Stimulated activated memory B cell treated with anti-CD40 and anti-IgM and Interleukin-4, amounts not matched to agents 10 μg/mL and 1 μg/mL and 100 μg/mL, for 72 hours (primary cell): Measurements from ENCODE around the gene CACNA1D.

ENCODE experiments used
- ATAC-seq: fragments of 150-1000 bp; cut with Tn5 transposase; 2 replicates; pipeline ENCODE4 v1.10.0; 2021
- H3K27ac Mint-ChIP-seq: one replicate; pipeline ENCODE4 v1.8.0; 2022; ENCODE audit warnings: mild to moderate bottlenecking, mixed read lengths
- H3K27me3 Mint-ChIP-seq: one replicate; pipeline ENCODE4 v1.8.0; 2022; ENCODE audit warnings: mixed read lengths
- H3K36me3 Mint-ChIP-seq: one replicate; pipeline ENCODE4 v1.8.0; 2022; ENCODE audit warnings: mixed read lengths
- H3K4me1 Mint-ChIP-seq: one replicate; pipeline ENCODE4 v1.8.0; 2022; ENCODE audit warnings: mixed read lengths
- H3K4me3 Mint-ChIP-seq: one replicate; pipeline ENCODE4 v1.8.0; 2022; ENCODE audit warnings: mild to moderate bottlenecking, moderate library complexity, mixed read lengths
- H3K9me3 Mint-ChIP-seq: one replicate; pipeline ENCODE4 v1.8.0; 2022; ENCODE audit warnings: mixed read lengths

CACNA1D gene

GRCh38 chr3:53695324-53695690 lies 200.9 kb downstream of the CACNA1D start:
- Mint-ChIP-seq H3K4me1 (peaks cover 11% of the 10 kb centered on the region), H3K36me3 (no peaks in the 10 kb centered on the region), H3K4me3 (no peak overlapping the region), H3K27me3 (peaks cover 34% of the 10 kb centered on the region), H3K27ac (no peak overlapping the region), H3K9me3 (no peaks in the 10 kb centered on the region)
- no peak for ATAC-seq

DNA sequence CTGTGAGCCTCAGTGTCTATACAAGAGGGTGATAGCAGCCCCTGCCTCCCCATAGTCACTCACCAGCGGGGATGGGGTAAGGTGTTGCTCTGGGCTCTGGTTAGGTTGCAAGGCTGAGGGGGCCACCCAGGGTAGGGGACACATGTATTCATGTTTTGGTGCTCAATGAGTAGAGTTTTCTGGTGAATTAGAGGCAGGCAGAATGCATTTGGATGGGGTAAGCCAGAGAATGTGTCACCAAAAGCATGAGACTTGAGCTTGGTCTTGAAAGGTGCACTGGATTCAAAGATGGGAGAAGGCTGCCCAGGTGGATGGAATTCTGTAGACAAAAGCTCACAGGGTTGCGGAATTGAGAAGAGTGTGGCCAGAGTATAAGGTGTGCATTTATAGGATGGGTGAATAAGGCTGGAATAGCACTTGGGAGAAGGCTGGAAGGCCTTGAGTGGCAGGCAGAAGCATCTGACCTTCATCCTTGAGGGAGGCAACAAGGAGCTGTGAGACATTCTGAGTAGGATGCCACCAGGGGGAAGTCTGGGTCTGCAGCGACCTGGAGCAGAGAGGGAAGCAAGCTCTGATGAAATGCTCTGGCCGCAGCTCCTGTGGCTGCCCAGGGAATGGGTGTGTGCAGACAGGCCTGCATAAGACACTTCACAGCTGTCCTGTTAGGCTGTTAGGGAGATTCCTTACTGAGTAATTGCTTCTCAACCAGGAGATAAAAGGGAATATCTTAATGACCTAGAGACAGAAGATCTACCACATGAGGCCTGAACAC lies 202.2 kb downstream of the CACNA1D start:
- Mint-ChIP-seq H3K27ac (no peak overlapping the region), H3K27me3 (peaks cover 34% of the 10 kb centered on the region), H3K4me3 (no peak overlapping the region), H3K9me3 (no peaks in the 10 kb centered on the region), H3K36me3 (no peaks in the 10 kb centered on the region), H3K4me1 (peaks cover 11% of the 10 kb centered on the region)
- no peak for ATAC-seq

GRCh38 chr3:53700441-53700840 lies 206.0 kb downstream of the CACNA1D start:
- no peaks in the 10 kb centered on the region for H3K9me3 Mint-ChIP-seq
- peaks cover 25% of the 10 kb centered on the region for H3K27me3 Mint-ChIP-seq
- H3K36me3 Mint-ChIP-seq, result no peaks in the 10 kb centered on the region
- H3K4me1 Mint-ChIP-seq, result peaks cover 11% of the 10 kb centered on the region
- no peak overlapping the region for H3K4me3 Mint-ChIP-seq
- no peak overlapping the region for H3K27ac Mint-ChIP-seq
- ATAC-seq, result no peak

GRCh38 chr3:53702776-53703530 lies 208.5 kb downstream of the CACNA1D start:
- peaks cover 11% of the 10 kb centered on the region for H3K4me1 Mint-ChIP-seq
- no peak overlapping the region for H3K27ac Mint-ChIP-seq
- no peak overlapping the region for H3K4me3 Mint-ChIP-seq
- H3K9me3 Mint-ChIP-seq, result no peaks in the 10 kb centered on the region
- H3K36me3 Mint-ChIP-seq, result no peaks in the 10 kb centered on the region
- ATAC-seq, result no peak
- H3K27me3 Mint-ChIP-seq, result peaks cover 11% of the 10 kb centered on the region

DNA sequence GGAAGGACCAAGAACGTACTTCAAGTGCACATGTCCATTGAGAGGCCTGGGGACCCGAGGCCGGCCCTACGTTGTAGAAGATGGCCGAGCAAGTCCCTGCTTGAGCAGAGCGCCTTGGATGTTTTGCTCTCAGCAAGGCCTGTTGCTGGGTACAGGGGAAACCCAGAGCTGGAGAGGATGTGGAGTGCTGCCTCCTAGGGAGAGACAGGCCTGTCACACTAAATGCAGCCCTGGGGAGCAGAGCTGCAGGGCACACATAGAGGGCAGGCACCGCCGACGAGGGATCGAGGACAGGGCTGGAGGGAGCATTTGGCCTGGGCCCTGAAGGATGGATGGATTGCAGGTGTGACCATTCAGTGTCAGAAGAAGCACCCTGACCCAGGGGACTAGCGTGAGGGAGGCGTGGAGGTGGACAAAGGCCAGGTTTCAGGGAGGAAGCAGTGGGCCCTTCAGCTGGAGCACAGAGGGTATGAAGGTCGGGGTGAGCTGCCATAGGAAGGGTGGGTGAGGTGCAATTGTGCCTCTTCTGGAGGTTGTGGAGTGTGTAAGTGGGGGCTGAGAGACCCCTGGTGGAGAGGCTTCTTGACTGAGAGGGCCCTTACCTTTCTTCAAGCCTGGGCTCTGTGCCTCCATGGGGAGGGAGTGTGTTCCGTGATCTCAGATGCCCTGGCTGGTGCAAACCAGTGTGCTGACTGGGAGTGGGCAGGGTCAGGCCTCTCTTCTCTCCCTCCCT lies 209.4 kb downstream of the CACNA1D start:
- Mint-ChIP-seq H3K9me3 (no peaks in the 10 kb centered on the region), H3K27me3 (peaks cover 3% of the 10 kb centered on the region), H3K4me3 (no peak overlapping the region), H3K4me1 (peaks cover 11% of the 10 kb centered on the region), H3K36me3 (no peaks in the 10 kb centered on the region), H3K27ac (peak overlapping the region; percentile 15)
- ATAC-seq, result peak; percentile 28

DNA sequence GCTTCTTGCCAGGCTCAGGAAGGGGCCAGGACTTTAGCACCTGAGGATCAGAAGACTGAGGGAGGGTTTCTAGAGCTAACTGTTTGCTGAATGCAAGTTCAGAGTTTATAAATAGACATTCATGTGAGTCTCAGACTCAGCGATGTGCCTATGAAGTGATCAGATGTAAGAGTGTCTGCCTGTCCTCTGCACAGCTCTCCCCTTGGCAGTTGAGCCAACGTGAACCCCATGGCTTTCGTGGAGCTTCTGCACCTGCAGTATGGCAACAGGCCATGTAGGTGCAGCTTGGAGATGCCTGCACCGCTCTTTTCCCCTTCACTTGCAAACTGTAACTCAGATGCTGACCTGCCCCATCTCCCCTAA lies 209.9 kb downstream of the CACNA1D start:
- H3K4me1 Mint-ChIP-seq, result peaks cover 11% of the 10 kb centered on the region
- ATAC-seq, result no peak

GRCh38 chr3:53705024-53705745 lies 210.8 kb downstream of the CACNA1D start:
- H3K27ac Mint-ChIP-seq, result no peak overlapping the region
- no peaks in the 10 kb centered on the region for H3K36me3 Mint-ChIP-seq
- H3K27me3 Mint-ChIP-seq, result no peaks in the 10 kb centered on the region
- H3K4me3 Mint-ChIP-seq, result no peak overlapping the region
- ATAC-seq, result no peak
- H3K9me3 Mint-ChIP-seq, result no peaks in the 10 kb centered on the region
- peaks cover 16% of the 10 kb centered on the region for H3K4me1 Mint-ChIP-seq

More for the DNA sequence above, 209.9 kb downstream of the CACNA1D start:
- H3K27ac Mint-ChIP-seq, result peak overlapping the region; percentile 15
- no peak overlapping the region for H3K4me3 Mint-ChIP-seq
- no peaks in the 10 kb centered on the region for H3K27me3 Mint-ChIP-seq
- no peaks in the 10 kb centered on the region for H3K36me3 Mint-ChIP-seq
- H3K9me3 Mint-ChIP-seq, result no peaks in the 10 kb centered on the region

DNA sequence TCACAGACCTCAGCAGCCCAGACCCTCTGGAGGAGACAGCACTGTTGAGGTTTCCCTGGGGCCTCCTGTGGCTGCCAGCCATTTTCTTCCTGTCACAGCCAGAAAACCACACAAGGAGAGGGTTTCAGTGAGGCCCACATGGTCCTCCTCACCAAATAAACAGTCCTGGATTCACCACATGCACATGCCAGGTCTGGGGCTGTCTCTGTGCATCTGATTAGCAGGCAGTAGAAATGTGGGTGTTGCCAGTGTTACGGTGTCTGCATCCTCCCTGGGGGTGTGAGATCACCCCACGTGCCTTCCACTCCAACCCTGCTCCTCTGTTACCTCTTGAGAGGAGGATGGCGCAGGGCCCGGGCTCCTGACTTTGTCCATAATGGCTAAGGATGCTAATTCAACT lies 211.4 kb downstream of the CACNA1D start:
- Mint-ChIP-seq H3K27me3 (no peaks in the 10 kb centered on the region), H3K4me3 (no peak overlapping the region), H3K27ac (no peak overlapping the region), H3K4me1 (peaks cover 18% of the 10 kb centered on the region), H3K9me3 (no peaks in the 10 kb centered on the region), H3K36me3 (no peaks in the 10 kb centered on the region)
- ATAC-seq, result no peak

- no peaks in the 10 kb centered on the region for H3K9me3 Mint-ChIP-seq
- no peak overlapping the region for H3K4me3 Mint-ChIP-seq
- no peaks in the 10 kb centered on the region for H3K36me3 Mint-ChIP-seq
- peaks cover 27% of the 10 kb centered on the region for H3K4me1 Mint-ChIP-seq
- H3K27me3 Mint-ChIP-seq, result no peaks in the 10 kb centered on the region
- ATAC-seq, result no peak
- H3K27ac Mint-ChIP-seq, result no peak overlapping the region
These were observed 212.8 kb downstream of the CACNA1D start for GRCh38 chr3:53707222-53707621.

- peaks cover 36% of the 10 kb centered on the region for H3K4me1 Mint-ChIP-seq
- H3K27ac Mint-ChIP-seq, result no peak overlapping the region
- no peaks in the 10 kb centered on the region for H3K27me3 Mint-ChIP-seq
- no peak overlapping the region for H3K4me3 Mint-ChIP-seq
- no peaks in the 10 kb centered on the region for H3K36me3 Mint-ChIP-seq
- ATAC-seq, result no peak
- no peaks in the 10 kb centered on the region for H3K9me3 Mint-ChIP-seq
These were observed 213.7 kb downstream of the CACNA1D start for GRCh38 chr3:53708001-53708621.

GRCh38 chr3:53709256-53709655 lies 214.8 kb downstream of the CACNA1D start:
- no peak for ATAC-seq
- Mint-ChIP-seq H3K4me3 (no peak overlapping the region), H3K4me1 (peaks cover 30% of the 10 kb centered on the region), H3K27me3 (no peaks in the 10 kb centered on the region), H3K36me3 (no peaks in the 10 kb centered on the region), H3K9me3 (no peaks in the 10 kb centered on the region), H3K27ac (no peak overlapping the region)

- Mint-ChIP-seq H3K27me3 (no peaks in the 10 kb centered on the region), H3K36me3 (no peaks in the 10 kb centered on the region), H3K4me3 (no peak overlapping the region), H3K9me3 (no peaks in the 10 kb centered on the region), H3K4me1 (peaks cover 27% of the 10 kb centered on the region), H3K27ac (peak overlapping the region; percentile 30)
- peak; percentile 80 for ATAC-seq
These were observed 215.7 kb downstream of the CACNA1D start for GRCh38 chr3:53709860-53710674.

DNA sequence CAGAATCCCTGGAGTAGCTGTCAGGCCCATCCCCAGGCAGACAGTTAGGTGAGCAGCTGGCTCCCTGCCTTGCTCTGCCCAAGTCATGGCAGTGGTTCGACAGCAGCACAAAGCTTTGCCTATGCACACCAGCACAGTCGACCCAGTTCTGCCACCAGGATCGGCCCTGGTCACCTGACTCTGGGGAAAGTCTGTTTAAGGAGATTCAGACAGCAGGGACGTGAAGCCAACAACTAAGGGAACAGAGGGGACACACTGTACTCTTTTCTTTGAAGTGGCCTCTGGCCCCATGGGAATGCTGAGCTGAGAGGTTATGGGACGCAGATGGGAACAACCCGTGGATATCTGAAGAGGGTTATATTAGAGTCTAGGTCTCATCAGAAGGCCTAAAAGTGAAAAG lies 217.0 kb downstream of the CACNA1D start:
- no peaks in the 10 kb centered on the region for H3K27me3 Mint-ChIP-seq
- no peaks in the 10 kb centered on the region for H3K36me3 Mint-ChIP-seq
- ATAC-seq, result no peak
- H3K9me3 Mint-ChIP-seq, result no peaks in the 10 kb centered on the region
- H3K4me3 Mint-ChIP-seq, result no peak overlapping the region
- H3K27ac Mint-ChIP-seq, result peak overlapping the region; percentile 5
- H3K4me1 Mint-ChIP-seq, result peaks cover 33% of the 10 kb centered on the region

GRCh38 chr3:53712817-53713388 lies 218.5 kb downstream of the CACNA1D start:
- H3K9me3 Mint-ChIP-seq, result no peaks in the 10 kb centered on the region
- no peaks in the 10 kb centered on the region for H3K36me3 Mint-ChIP-seq
- no peaks in the 10 kb centered on the region for H3K27me3 Mint-ChIP-seq
- peaks cover 44% of the 10 kb centered on the region for H3K4me1 Mint-ChIP-seq
- ATAC-seq, result peak; percentile 70
- no peak overlapping the region for H3K4me3 Mint-ChIP-seq
- H3K27ac Mint-ChIP-seq, result peak overlapping the region; percentile 25
